ENCODE measurements around the gene XRCC5. TPM values are rescaled to one million over a fixed set of nuclear protein-coding genes. Genes with fewer than 3 reads are reported as not detected.

Gene XRCC5
- total RNA-seq: 100 to 1,000 TPM in 4 of 6 experiments, 10 to 100 TPM in 2; 92.0 to 131 (median 106) TPM
- long read RNA-seq, transcript XRCC5-201 (21 exons, 3,428 nt): major isoform, 7 of 36 reads
- long read RNA-seq, partial matches to known transcripts: 19 of 36 reads
- long read RNA-seq, other reads (novel, unspliced or antisense): 9 of 36 reads

DNA sequence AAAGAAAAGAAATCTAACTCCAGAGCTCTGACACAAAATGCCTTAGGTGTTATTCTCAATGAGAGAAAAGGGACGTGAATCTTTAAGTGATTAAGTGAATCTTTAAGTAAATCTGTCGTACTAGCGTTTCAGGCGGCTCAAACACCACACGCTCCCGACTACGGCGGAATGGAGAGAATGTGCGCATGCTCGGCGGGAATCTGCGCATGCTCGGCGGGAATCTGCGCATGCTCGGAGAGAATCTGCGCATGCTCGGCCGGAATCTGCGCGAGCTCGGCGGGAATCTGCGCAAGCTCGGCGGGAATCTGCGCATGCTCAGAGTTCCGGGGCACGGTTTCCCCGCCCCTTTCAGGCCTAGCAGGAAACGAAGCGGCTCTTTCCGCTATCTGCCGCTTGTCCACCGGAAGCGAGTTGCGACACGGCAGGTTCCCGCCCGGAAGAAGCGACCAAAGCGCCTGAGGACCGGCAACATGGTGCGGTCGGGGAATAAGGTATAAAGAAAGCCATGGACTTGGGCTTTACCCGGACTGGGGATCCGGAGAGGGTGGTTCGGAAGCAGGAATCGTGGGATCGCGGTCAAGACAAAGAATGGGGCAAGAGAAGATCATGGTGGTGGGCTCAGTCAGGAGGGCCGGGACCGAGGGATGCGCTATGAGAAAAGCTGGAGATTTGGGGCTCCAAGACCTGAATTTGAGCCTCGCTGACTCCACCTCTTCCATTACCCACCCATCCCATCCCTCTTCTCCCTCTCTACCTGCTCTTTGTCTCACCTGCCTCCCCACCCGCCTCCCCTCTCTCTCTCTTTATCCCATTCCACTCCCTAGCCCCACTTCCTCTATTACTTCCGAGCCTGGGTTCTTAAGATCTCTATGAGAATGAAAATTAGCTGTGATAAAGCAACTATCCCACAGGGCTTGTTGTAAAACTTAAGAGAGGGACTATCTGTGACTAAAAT is at the start of gene XRCC5:
XRCC5 (plus strand) TSS at position 382 of the 955 bp plus-strand sequence; CDS start at position 471, 89 bp downstream.
- TF ChIP-seq, protein P1, sequence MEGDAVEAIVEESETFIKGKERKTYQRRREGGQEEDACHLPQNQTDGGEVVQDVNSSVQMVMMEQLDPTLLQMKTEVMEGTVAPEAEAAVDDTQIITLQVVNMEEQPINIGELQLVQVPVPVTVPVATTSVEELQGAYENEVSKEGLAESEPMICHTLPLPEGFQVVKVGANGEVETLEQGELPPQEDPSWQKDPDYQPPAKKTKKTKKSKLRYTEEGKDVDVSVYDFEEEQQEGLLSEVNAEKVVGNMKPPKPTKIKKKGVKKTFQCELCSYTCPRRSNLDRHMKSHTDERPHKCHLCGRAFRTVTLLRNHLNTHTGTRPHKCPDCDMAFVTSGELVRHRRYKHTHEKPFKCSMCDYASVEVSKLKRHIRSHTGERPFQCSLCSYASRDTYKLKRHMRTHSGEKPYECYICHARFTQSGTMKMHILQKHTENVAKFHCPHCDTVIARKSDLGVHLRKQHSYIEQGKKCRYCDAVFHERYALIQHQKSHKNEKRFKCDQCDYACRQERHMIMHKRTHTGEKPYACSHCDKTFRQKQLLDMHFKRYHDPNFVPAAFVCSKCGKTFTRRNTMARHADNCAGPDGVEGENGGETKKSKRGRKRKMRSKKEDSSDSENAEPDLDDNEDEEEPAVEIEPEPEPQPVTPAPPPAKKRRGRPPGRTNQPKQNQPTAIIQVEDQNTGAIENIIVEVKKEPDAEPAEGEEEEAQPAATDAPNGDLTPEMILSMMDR (IDR thresholded peaks at IDR 0.05): no peak
- peak; percentile 56 for TF ChIP-seq POLR2A (IDR thresholded peaks at IDR 0.05)
- intact Hi-C loops (cut with DNase I): no loop called here
- Histone ChIP-seq H3K36me3 (peaks cover 0 to 28% (median 6%) of the 10 kb centered on the region in 4 donors), H3K27me3 (no peaks in the 10 kb centered on the region), H3K4me3 (peak within 1 kb of the TSS; percentile 82 to 93 (median 91)), H3K4me1 (peaks cover 0 to 19% (median 6%) of the 10 kb centered on the region in 4 donors), H3K9me3 (no peaks in the 10 kb centered on the region), H3K27ac (peak within 1 kb of the TSS; percentile 59 to 88 (median 73))
- 1% methylated on average over 28 of the region's 57 CpGs for WGBS (ENCODE audit: insufficient coverage, low coverage, low lambda C conversion rate, missing lambda C conversion rate)
- peak; percentile 96 to 97 (median 97) for DNase-seq
- ATAC-seq: peak; percentile 89 to 94 (median 93)

DNA sequence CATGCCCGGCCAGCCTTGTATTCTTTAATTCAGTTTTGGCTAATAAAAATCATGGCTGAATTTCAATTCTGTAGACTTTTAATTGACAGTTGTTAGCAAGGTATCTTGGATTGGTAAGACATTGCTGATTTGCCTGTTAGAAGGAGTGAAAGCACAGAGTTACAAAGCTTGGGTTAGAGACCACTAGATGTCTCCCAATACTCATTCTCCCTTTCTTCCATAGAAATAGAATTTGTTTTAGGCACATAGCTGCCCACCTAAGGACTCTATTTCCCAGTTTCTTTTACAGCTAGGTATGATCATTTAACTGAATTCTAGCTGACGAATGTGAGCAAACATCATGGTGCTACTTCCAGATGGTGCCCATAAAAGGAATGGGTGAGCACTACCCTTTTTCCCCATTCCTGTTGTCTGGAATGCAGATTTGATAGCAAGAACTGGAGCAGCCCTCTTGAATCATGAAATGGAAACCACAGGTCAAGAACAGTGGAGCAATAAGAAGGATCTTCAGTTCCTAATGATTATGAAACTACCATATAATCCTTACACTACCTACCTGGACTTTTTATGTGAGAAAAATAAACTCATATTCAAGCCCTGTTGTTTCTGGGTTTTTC is 45.0 kb upstream of the XRCC5 start:
- Histone ChIP-seq H3K9me3 (no peaks in the 10 kb centered on the region), H3K4me1 (peaks cover 0 to 47% (median 15%) of the 10 kb centered on the region in 4 donors), H3K27ac (no peak overlapping the region), H3K36me3 (peaks cover 0 to 60% (median 17%) of the 10 kb centered on the region in 4 donors), H3K4me3 (no peak overlapping the region), H3K27me3 (no peaks in the 10 kb centered on the region)
- intact Hi-C loops (cut with DNase I): no loop called here
- 90% methylated on average over 1 of the region's 2 CpGs for WGBS (ENCODE audit: insufficient coverage, low coverage, low lambda C conversion rate, missing lambda C conversion rate)
- ATAC-seq (peak in 1 of 4 donors; percentile 12), DNase-seq (no peak)
- TF ChIP-seq, protein P1 (IDR thresholded peaks at IDR 0.05): peak in 1 of 4 donors; percentile 14
- TF ChIP-seq POLR2A (IDR thresholded peaks at IDR 0.05): no peak

DNA sequence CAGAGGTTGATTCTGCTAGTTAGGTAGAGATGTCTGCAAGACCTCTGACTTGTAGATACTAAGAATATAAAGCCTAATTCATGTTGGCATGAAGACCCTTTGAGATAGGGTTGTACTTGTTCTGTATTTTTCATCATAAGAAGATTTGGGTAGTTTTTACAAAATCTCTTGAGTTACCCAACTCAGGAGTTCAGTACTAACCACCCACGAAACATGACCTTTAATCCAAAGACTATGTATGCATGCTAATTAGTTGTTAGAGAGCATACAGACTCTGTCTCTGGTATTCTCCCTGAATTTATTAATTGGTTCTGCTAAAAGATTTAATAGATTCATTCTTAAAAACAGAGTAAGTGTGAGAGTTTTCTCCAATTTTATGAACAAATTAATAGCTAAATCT is 44.5 kb upstream of the XRCC5 start:
- no peak overlapping the region for H3K4me3 ChIP-seq
- peaks cover 0 to 42% (median 15%) of the 10 kb centered on the region in 4 donors for H3K4me1 ChIP-seq
- TF ChIP-seq, protein P1 (IDR thresholded peaks at IDR 0.05): no peak
- no peak for TF ChIP-seq POLR2A (IDR thresholded peaks at IDR 0.05)
- ATAC-seq (no peak), DNase-seq (no peak)
- H3K27me3 ChIP-seq: no peaks in the 10 kb centered on the region
- H3K36me3 ChIP-seq: peaks cover 0 to 54% (median 17%) of the 10 kb centered on the region in 4 donors
- WGBS (ENCODE audit: insufficient coverage, low coverage, low lambda C conversion rate, missing lambda C conversion rate): 35% methylated on average over 1 of the region's 1 CpG
- intact Hi-C loops (cut with DNase I): no loop called here
- no peaks in the 10 kb centered on the region for H3K9me3 ChIP-seq
- H3K27ac ChIP-seq: no peak overlapping the region

DNA sequence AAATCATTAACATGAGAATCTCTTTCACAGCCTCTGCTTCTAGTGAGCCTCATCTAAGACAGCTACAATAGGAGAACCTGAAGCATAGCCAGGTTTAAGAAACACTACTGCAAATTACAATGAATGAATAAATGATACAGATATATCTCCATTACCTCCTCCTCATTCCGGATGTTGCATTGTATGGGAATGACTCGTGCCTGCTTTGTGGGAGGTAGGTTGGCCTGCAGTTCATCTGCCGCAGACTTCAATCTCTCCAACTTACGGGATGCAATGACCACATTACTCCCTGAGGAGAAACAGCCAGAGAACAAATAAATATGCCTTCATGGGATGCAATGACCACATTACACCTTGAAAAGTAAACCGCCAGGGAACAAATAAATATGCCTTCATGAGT is 42.9 kb upstream of the XRCC5 start:
- H3K4me1 ChIP-seq: peaks cover 0 to 49% (median 22%) of the 10 kb centered on the region in 4 donors
- ATAC-seq: peak in 2 of 4 donors; percentile 27 to 42
- no peak for DNase-seq
- intact Hi-C loops (cut with DNase I): no loop called here
- no peak overlapping the region for H3K27ac ChIP-seq
- H3K9me3 ChIP-seq: no peaks in the 10 kb centered on the region
- TF ChIP-seq POLR2A (IDR thresholded peaks at IDR 0.05): no peak
- TF ChIP-seq, protein P1 (IDR thresholded peaks at IDR 0.05): no peak
- peaks cover 0 to 44% (median 17%) of the 10 kb centered on the region in 4 donors for H3K36me3 ChIP-seq
- 64% methylated on average over 5 of the region's 5 CpGs for WGBS (ENCODE audit: insufficient coverage, low coverage, low lambda C conversion rate, missing lambda C conversion rate)
- H3K27me3 ChIP-seq: no peaks in the 10 kb centered on the region
- no peak overlapping the region for H3K4me3 ChIP-seq
